Hematopoietic multipotent progenitor cell treated with erythropoietin and hydrocortisone succinate and interleukin-3 and kit ligand, for 8 days (in vitro differentiated cells): ENCODE data around the gene DCLRE1B.
"Not testable (repeated sequence)": the region's sequence is repeated elsewhere in the genome, so short reads cannot be mapped to it uniquely, and the experiment has no call there.

Experiments used
- DNase-seq: peaks from one replicate; pipeline ENCODE4 v3.0.0-alpha.2; 2015

DCLRE1B gene

DNA sequence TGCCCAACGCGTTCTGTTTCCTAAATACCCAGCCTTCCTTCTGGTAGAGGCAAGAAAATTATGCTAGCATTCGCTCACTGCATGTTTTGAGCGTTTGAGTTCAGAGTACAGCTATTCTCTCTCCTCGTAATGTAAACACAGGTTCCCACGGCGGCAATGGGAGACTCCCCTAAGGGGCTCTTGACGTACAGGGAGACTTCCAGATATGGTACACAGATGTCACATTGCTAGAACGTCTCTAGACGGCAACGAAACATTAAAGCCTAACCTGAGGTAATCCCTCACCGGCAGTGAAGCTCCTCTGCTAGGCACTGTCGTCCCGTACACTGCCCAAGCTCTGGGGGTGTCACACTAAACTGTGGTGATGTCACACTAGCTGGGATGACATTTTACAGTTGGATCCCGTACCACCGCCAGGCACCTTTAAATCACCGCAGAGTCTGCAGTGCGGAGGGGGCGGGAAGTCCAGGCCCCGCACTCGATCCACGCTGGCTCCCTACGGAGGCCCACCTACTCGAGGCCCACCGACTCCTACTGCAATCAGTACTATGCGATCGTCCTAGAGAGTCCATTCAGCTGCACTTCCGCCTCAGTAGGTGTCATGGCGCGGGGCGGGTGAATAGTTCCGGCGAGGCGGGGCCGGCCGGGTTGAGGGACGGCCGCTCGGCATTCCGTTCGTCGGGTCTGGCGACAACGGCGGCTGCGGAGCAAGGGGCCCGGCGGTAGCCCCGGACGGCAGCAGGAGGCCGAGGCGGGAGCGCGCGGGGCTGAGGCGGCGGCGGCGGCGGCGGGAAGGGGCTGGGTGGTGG is 24.0 kb downstream of the DCLRE1B start, which contains the start of gene HIPK1:
Gene HIPK1, plus strand, starts transcription at position 384 of the 809 bp plus-strand sequence.
- DNase-seq: peak; percentile 91

- DNase-seq: peak; percentile 70
Measured at GRCh38 chr1:113929750-113930498, 24.8 kb downstream of the DCLRE1B start.

DNA sequence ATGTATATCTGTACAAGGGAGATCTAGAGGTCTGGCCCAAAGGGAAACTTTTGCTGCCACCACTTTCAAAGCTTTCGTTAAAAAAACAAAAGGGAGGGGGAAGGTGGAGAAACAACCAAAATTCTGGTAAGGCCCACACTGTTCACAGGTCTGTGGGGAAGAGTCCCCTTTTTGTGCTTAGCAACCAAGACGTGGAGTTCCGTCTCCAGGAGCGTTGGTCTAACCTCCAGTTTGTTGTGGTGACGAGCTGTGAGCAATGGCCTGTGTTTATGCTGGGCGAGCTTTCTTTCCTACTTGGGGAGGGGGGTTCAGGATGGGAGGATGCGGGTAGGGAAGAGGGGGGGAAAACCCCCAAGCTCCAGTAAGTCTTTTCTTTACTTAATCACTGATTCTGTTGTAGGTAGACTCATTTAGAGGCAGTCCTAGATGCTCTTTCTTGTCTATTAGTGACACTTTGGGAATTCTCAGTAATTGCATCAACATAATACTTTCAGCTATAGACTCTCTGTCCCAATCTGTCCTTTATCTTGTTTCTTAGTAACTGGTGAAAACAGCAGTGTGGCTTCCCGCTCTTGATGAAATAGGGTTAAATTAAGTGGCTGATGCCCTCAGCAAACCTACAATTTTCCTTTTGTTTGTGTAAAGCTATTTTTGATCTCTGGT is 25.5 kb downstream of the DCLRE1B start:
- DNase-seq: peak; percentile 60

DNA sequence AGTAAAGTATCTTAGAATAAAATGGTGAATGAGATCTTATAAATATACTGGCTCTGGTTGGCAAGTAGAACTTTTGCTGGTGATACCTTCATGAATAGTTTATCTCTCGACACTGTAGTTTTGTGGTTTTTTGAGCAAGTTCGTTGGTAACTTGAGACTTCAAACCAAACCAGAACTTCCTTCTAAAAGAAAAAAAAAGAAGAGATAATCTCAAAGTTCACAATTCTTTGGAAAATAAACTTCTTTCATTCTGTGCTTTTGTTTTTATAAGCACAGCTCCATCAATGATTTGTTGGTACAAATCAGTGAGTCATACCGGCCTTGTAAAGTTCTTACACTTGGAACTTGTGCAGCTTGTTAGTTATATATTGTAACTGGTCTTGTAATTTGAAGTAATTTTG is 26.3 kb downstream of the DCLRE1B start:
- peak; percentile 91 for DNase-seq

GRCh38 chr1:113934006-113934405 is 28.9 kb downstream of the DCLRE1B start:
- no peak for DNase-seq

GRCh38 chr1:113934511-113935055 is 29.5 kb downstream of the DCLRE1B start:
- no peak for DNase-seq

DNA sequence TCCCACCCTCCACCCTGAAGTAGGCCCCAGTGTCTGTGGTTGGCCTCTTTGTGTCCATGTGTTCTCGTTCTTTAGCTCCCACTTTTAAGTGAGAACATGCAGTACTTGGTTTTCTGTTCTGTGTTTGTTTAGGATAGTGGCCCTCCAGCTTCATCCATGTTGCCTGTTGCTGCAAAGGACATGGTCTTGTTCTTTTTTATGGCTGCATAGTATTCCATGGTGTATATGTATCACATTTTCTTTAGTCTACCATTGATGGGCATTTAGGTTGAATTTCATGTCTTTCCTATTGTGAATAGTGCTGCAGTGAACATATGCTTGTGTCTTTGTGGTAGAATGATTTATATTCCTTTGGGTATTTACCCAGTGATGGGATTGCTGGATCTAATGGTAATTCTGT is 30.1 kb downstream of the DCLRE1B start:
- DNase-seq: no peak

- DNase-seq: no peak
Measured at GRCh38 chr1:113935970-113936369, 30.8 kb downstream of the DCLRE1B start.

DNA sequence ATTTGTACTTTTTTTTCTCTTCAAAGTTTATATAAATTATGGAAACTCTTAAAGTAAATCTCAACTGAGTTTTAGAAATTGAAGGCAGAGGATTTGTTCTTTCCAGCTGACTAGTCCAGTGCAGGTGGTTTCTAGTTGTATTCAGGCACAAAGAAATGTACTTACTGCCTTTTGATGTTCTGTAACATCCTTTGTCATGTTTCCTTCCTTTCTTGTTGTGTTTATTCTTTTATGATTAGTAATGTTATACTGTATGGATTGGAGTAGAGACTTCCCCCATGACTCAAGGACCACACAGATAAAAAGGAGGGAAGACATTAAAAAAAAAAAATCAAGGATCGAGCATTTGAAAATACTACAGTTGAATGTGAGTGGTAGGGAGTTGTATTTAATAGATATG is 32.0 kb downstream of the DCLRE1B start:
- no peak for DNase-seq

DNA sequence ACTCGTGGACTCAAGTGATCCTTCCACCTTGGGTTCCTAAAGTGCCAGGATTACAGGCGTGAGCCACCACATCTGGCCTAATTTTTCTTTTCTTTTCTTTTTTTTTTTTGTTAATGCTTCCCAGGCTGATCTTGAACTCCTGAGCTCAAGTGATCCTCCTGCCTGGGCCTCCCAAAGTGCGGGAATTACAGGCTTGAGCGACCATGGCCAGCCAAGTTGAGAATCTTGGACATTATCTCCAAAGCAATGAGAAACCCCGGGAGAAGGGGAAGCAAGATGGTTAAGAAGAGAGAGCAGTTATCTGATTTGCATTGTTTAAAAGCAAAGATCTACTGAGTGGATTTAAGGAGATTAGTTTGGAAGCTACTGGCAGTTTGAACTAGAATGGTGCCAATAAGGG is 33.1 kb downstream of the DCLRE1B start:
- DNase-seq: no peak

GRCh38 chr1:113940365-113941244 is 35.5 kb downstream of the DCLRE1B start:
- DNase-seq: no peak

DNA sequence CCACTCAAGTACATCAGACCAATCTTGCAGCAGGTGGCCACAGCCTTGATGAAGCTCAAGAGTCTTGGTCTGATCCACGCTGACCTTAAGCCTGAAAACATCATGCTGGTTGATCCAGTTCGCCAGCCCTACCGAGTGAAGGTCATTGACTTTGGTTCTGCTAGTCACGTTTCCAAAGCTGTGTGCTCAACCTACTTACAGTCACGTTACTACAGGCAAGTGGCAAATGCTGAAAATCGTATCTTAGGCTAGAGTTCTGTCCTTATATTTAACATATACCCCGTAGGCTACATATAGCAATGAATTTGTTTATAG is 36.1 kb downstream of the DCLRE1B start:
- DNase-seq: no peak

DNA sequence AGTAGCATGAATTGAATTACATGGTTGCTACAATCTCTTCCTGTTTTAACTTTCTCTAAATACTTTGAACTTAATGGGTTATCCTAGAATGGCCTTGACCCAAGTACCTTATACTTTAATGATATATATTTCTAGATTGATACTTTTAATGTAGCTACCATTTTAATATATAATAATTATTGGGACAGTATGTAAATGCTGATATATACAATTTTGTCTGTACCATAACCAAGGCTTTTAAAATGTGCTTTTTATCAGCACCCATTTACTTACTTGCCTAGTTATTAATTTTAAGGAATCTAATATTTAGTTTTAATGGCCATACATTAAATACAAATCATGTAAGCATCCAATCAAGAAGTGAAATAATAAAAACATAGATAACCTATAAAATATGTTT is 37.4 kb downstream of the DCLRE1B start:
- DNase-seq: no peak

DNA sequence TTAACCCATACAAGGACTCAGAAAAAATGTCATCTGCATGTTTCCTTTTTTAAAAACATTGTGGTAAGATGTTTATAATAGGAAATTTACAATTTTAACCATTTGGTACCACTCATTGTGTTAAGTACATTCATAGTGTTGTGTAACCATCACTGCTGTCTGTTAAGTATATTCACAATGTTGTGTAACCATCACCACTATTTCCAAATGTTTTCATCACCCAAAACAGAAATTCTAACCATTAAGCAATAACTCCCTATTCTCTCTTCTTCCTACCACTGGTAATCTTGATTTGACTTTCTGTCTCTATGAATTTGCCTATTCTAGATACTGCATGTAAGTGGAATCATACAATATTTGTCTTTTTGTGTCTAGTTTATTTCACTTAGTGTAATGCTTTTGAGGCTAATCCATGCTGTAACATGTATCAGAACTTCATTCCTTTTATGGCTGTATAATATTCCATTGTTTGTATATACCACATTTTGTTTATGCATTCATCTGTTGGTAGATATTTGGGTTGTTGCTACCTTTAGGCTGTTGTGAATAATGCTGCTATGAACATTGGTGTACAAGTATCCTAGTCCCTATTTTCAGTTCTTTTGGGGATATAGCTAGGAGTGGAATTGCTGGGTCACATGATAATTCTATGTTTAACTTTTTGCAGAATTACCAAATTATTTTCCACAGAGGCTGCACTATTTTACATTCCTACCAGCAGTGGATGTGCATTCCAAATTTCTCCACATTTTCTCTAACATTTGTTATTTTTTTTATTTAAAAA is 38.1 kb downstream of the DCLRE1B start:
- no peak for DNase-seq

DNA sequence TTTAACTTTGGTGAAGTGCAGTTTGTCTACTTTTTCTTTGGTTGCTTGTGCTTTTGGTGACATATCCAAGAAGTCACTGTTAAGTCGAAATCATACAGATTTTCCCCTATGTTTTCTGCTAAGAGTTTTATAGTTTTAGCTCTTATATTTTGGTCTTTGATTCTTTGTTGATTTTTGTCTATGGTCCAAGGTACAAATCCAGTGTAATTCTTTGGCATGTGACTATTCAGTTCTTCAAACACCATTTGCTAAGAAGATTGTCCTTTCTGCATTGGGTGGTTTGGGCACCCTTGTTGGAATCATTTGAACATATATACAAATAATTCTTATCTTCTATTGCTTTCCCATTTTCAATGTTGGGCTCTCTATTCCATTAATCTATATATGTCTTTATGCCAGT is 40.2 kb downstream of the DCLRE1B start:
- DNase-seq: no peak

- DNase-seq: no peak
Measured at GRCh38 chr1:113946112-113946511, 41.0 kb downstream of the DCLRE1B start.

GRCh38 chr1:113946678-113947387 is 41.7 kb downstream of the DCLRE1B start:
- DNase-seq: peak; percentile 45

GRCh38 chr1:113947388-113948107 is 42.4 kb downstream of the DCLRE1B start:
- no peak for DNase-seq

GRCh38 chr1:113948151-113948550 is 43.0 kb downstream of the DCLRE1B start:
- DNase-seq: not testable (repeated sequence)

GRCh38 chr1:113949007-113949406 is 43.9 kb downstream of the DCLRE1B start:
- peak; percentile 54 for DNase-seq
